Natural killer cell treated with Interleukin-12 subunit alpha and Interleukin-12 subunit beta and Interleukin-15 and Interleukin-18, amount 100 ng/mL, for 72 hours (primary cell): ENCODE measurements around the gene TIFAB. TPM values are rescaled to one million over a fixed set of nuclear protein-coding genes. Genes with fewer than 3 reads are reported as not detected.
A peak's percentile ranks its signal among the peaks of the same experiment; 100 is the strongest.

Experiments
- ATAC-seq, 2 donors: fragments of 150-1000 bp; cut with Tn5 transposase in 1 of 2; sonication (Bioruptor Pico), chemical (Tn5 transposase) in 1 of 2; 2 replicates each; pipeline ENCODE4 v1.10.0; 2021
- DNase-seq: peaks from one replicate; pipeline ENCODE4 v3.0.0; 2022; ENCODE audit warnings: low spot score
- H3K27ac Mint-ChIP-seq, 2 donors: 1 replicate in 1 of 2; 2 replicates in 1 of 2; pipeline ENCODE4 v1.8.0; 2022; ENCODE audit warnings: mixed read lengths in 2 of 2, mild to moderate bottlenecking in 1 of 2, moderate library complexity in 1 of 2
- H3K27me3 Mint-ChIP-seq, 2 donors: 1 replicate in 1 of 2; 2 replicates in 1 of 2; pipeline ENCODE4 v1.8.0; 2022; ENCODE audit warnings: mixed read lengths in 2 of 2
- H3K36me3 Mint-ChIP-seq: one replicate; pipeline ENCODE4 v1.8.0; 2022; ENCODE audit warnings: mixed read lengths
- H3K4me1 Mint-ChIP-seq, 2 donors: 1 replicate in 1 of 2; 2 replicates in 1 of 2; pipeline ENCODE4 v1.8.0; 2022; ENCODE audit warnings: low read depth in 2 of 2, mixed read lengths in 2 of 2, mild to moderate bottlenecking in 1 of 2
- H3K4me3 Mint-ChIP-seq: one replicate; pipeline ENCODE4 v1.8.0; 2022; ENCODE audit warnings: mixed read lengths
- H3K9me3 Mint-ChIP-seq: 2 replicates; pipeline ENCODE4 v1.8.0; 2022; ENCODE audit warnings: mixed read lengths
- total RNA-seq, 2 donors: library from RNA; stranded (reverse); gene quantifications; one replicate each; pipeline ENCODE4 v1.2.3, GENCODE V29; 2022

TIFAB gene
- total RNA-seq, 2 donors from 2014 or later, result not detected

GRCh38 chr5:135438636-135439221 is 13.4 kb downstream of the TIFAB start:
- Mint-ChIP-seq H3K27ac (no peak overlapping the region), H3K9me3 (no peaks in the 10 kb centered on the region), H3K27me3 (peaks cover 6 to 7% of the 10 kb centered on the region in 2 donors), H3K4me3 (no peak overlapping the region), H3K4me1 (no peaks in the 10 kb centered on the region), H3K36me3 (no peaks in the 10 kb centered on the region)
- ATAC-seq (no peak), DNase-seq (peak; percentile 55)

DNA sequence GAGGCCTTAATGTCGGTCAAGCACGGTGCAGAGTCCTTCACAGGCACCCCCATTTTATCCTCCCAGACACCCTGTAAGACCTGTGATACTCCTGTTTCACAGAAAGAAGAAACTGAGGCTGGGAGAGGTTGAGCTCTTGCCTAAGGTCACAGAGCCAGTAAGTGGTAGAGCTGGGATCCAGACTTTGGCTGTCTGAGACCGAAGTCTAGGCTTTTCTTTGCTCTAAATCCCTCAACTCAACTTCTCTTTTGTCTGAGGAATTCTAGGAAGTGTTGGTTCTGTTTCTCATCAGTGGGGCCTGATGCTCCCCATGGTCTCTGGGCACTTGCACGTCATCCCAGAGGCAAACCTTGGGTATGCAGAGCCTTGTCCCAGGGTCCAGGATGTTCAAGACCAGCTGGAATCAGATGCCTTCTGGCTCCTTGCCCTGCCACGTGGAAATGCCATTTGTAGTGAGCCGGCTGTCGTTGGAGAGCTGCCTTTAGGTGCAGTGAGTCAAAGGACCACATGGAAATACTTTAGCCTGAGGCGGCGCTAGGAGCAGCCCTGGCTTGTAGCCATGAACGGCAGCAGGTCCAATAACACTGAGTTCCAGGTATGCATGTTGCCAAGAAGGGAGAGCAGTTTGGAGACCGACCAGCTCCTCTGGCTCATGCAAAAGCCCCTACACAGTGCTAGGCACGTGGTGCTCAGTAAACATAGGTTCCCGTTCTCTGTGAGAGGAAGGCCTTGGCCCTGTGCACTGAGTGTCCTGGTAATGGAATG is 14.2 kb downstream of the TIFAB start:
- Mint-ChIP-seq H3K27me3 (peaks cover 6 to 7% of the 10 kb centered on the region in 2 donors), H3K36me3 (no peaks in the 10 kb centered on the region), H3K4me3 (no peak overlapping the region), H3K4me1 (no peaks in the 10 kb centered on the region), H3K9me3 (no peaks in the 10 kb centered on the region), H3K27ac (no peak overlapping the region)
- ATAC-seq (no peak), DNase-seq (no peak)

DNA sequence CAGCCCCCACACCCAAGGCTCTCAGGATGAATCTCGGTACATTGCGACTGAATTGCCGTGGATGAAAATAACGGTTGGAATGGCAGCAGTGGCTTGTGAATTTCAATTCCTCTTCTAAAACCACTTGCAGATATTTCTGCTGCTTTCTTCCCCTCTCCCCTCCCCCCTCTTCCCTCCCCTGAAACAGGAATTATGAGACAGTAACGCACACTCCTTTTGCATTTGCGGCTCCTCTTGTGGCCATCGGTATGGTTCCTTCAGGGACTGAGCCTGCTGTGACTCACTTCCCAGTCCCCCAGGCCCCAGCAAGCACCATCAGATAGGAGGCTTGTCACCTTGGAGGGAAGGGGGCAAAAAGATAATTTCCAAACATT is 14.7 kb downstream of the TIFAB start:
- no peaks in the 10 kb centered on the region for H3K4me1 Mint-ChIP-seq
- no peaks in the 10 kb centered on the region for H3K9me3 Mint-ChIP-seq
- no peak overlapping the region for H3K4me3 Mint-ChIP-seq
- ATAC-seq, result no peak
- no peak overlapping the region for H3K27ac Mint-ChIP-seq
- no peak for DNase-seq
- H3K36me3 Mint-ChIP-seq, result no peaks in the 10 kb centered on the region
- peaks cover 6 to 7% of the 10 kb centered on the region in 2 donors for H3K27me3 Mint-ChIP-seq

- Mint-ChIP-seq H3K27me3 (peaks cover 6 to 7% of the 10 kb centered on the region in 2 donors), H3K4me3 (no peak overlapping the region), H3K27ac (no peak overlapping the region), H3K9me3 (no peaks in the 10 kb centered on the region), H3K36me3 (no peaks in the 10 kb centered on the region), H3K4me1 (no peaks in the 10 kb centered on the region)
- ATAC-seq, result no peak
- no peak for DNase-seq
These were observed 15.2 kb downstream of the TIFAB start for GRCh38 chr5:135436951-135437418.

GRCh38 chr5:135435467-135436330 is 16.5 kb downstream of the TIFAB start:
- DNase-seq, result no peak
- ATAC-seq, result no peak
- Mint-ChIP-seq H3K4me1 (no peaks in the 10 kb centered on the region), H3K36me3 (no peaks in the 10 kb centered on the region), H3K9me3 (no peaks in the 10 kb centered on the region), H3K27ac (no peak overlapping the region), H3K27me3 (peaks cover 6 to 14% of the 10 kb centered on the region in 2 donors), H3K4me3 (no peak overlapping the region)

DNA sequence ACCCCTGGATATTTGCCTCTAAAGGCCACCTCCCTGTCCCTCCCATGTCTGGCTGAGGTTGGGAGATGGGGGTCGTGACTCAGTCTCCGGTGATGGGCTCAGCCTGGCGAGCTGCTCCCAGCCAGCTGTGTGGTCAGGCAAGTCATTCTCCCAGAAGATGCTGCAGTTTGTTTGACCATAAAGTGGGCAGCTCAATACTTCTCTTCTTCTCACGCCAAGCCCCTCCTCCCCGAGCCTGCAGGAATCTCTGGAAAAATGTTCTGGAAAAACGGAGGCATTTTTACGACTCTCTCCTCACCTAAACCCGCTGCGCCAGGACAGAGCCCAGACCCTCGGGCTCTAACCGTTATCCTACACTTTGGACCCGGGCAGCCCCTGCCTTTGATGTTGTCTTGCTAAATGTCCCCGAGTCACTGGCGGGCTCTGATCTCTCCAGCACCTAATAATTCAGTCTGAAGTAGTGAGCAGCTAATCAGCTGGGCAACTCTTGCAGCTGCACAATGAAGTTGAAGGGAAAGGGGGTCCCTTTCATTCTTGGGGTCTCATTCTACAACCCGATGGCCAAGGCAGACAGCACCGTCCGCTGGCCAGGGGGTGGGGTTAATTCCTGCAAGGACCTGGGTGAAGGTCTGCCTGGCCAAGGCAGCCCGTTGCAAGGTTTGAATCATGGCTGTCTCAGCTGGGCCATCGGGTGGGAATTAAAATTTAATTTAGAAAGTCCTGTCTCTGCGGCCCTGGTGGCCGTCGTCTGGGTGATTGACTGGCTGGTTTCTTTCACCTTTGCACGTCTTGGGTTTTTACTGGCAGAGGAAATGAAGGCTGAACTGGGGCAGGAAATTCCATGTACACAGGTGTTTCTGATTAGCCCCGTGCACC is 17.3 kb downstream of the TIFAB start:
- H3K27ac Mint-ChIP-seq, result no peak overlapping the region
- H3K36me3 Mint-ChIP-seq, result no peaks in the 10 kb centered on the region
- H3K4me3 Mint-ChIP-seq, result no peak overlapping the region
- DNase-seq (no peak), ATAC-seq (no peak)
- H3K9me3 Mint-ChIP-seq, result no peaks in the 10 kb centered on the region
- peaks cover 10 to 20% of the 10 kb centered on the region in 2 donors for H3K27me3 Mint-ChIP-seq
- no peaks in the 10 kb centered on the region for H3K4me1 Mint-ChIP-seq

- ATAC-seq, result no peak
- H3K4me3 Mint-ChIP-seq, result no peak overlapping the region
These were observed 18.3 kb downstream of the TIFAB start for GRCh38 chr5:135433681-135434426.

GRCh38 chr5:135432113-135432512 is 20.0 kb downstream of the TIFAB start:
- Mint-ChIP-seq H3K9me3 (no peaks in the 10 kb centered on the region), H3K4me1 (no peaks in the 10 kb centered on the region), H3K36me3 (no peaks in the 10 kb centered on the region), H3K4me3 (no peak overlapping the region), H3K27me3 (peaks cover 17 to 34% of the 10 kb centered on the region in 2 donors), H3K27ac (no peak overlapping the region)
- DNase-seq (no peak), ATAC-seq (no peak)

More at GRCh38 chr5:135433681-135434426, 18.3 kb downstream of the TIFAB start:
- Mint-ChIP-seq H3K27ac (no peak overlapping the region), H3K36me3 (no peaks in the 10 kb centered on the region), H3K27me3 (peaks cover 12 to 27% of the 10 kb centered on the region in 2 donors), H3K4me1 (no peaks in the 10 kb centered on the region), H3K9me3 (no peaks in the 10 kb centered on the region)
- DNase-seq, result no peak

DNA sequence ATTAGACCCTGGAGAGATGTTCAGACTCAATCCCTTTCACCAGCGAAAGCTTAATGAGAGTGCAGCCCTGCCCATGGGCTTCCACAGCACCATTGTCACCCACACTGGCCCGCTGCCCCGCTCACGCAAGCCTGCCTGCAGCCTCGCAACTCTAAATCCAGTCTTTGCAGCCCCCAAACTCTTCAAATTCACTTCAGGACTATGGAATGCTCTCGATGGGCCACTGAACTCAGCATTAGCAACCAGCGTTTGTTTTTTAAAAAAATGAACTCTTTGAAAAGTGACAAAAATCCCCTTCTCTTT is 22.1 kb downstream of the TIFAB start:
- ATAC-seq (no peak), DNase-seq (no peak)
- Mint-ChIP-seq H3K4me1 (peaks cover 0 to 10% of the 10 kb centered on the region in 2 donors), H3K36me3 (no peaks in the 10 kb centered on the region), H3K9me3 (no peaks in the 10 kb centered on the region), H3K27me3 (peaks cover 14 to 26% of the 10 kb centered on the region in 2 donors), H3K4me3 (no peak overlapping the region), H3K27ac (no peak overlapping the region)

DNA sequence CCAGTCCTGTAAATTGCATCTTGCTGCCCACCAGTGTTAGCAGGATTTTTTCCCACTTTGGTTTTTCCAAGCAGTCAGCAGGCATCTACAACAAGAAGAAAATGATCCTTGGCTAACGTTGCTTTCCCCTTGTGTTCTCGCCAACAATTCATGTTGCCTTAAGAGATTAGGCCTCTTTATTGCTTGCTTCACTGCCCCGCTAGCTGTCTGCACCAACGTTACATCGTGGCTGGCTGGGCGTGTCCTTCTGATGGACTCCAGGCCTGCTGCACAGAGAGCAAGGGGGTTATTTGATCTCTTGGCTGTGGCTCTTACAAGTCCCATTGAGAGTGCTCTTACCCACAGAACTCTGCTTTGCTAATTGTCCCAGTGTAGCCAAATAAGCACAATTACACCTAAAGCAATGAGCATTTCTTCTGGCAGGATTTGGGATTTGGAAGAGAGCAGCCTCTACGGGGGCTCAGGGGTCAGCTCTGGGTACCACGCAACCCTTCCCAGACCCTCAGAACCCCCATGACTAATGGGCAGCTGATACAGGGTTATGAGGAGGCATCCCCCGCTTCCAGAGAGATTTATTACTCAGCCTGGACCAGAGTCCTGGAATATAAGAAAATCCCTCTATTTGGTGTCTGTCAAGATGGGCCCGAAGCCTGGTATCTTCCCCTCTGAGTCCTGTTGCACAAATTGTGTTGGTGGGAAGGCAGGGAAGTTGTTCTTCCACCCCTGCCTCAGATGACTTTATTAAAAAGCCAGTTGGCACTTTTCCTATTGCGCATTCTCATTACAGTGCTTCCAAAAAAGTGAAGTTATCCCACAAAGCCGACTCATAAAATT is 22.6 kb downstream of the TIFAB start:
- ATAC-seq (no peak), DNase-seq (no peak)
- Mint-ChIP-seq H3K4me1 (peaks cover 0 to 10% of the 10 kb centered on the region in 2 donors), H3K27me3 (peaks cover 11 to 26% of the 10 kb centered on the region in 2 donors), H3K4me3 (no peak overlapping the region), H3K27ac (no peak overlapping the region), H3K9me3 (no peaks in the 10 kb centered on the region), H3K36me3 (no peaks in the 10 kb centered on the region)

DNA sequence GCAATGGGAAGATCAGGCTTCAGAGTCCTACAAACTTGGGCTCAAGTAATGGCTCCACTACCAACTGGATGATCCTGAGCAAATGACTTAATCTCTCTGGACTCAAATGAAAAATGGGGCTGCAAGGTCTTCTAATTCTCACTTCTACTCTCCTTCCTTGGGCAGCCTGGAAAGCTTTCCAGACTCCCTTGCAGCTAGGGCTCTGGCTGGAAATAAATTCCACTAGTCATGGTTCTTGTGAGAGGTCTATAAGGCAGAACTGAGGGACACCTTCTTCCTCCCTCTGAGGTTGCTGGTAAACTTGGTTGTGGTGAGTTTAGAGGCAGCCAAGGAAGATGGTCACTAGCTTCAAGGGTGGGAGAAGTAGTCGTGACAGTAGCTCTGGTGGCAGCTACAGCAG is 23.6 kb downstream of the TIFAB start:
- DNase-seq (no peak), ATAC-seq (no peak)
- Mint-ChIP-seq H3K27ac (no peak overlapping the region), H3K4me1 (peaks cover 0 to 10% of the 10 kb centered on the region in 2 donors), H3K36me3 (no peaks in the 10 kb centered on the region), H3K27me3 (peaks cover 14 to 34% of the 10 kb centered on the region in 2 donors), H3K9me3 (no peaks in the 10 kb centered on the region), H3K4me3 (no peak overlapping the region)
